Measurements from ENCODE around the gene AP2S1. TPM values are rescaled to one million over a fixed set of nuclear protein-coding genes. Genes with fewer than 3 reads are reported as not detected.
A peak's percentile ranks its signal among the peaks of the same experiment; 100 is the strongest.
"Not testable (repeated sequence)": the region's sequence is repeated elsewhere in the genome, so short reads cannot be mapped to it uniquely, and the experiment has no call there.

Gene AP2S1
- total RNA-seq, 1 donor from 2014 or later: 120 TPM

- FAIRE-seq: no peak
- peak; percentile 91 for TF ChIP-seq CTCF (IDR thresholded peaks at IDR 0.05; ENCODE audit: insufficient read depth, low read length, severe bottlenecking)
- peak overlapping the region; percentile 24 for H3K4me3 ChIP-seq (ENCODE audit: low read depth, low read length)
- DNase-seq (ENCODE audit: low read depth): peak; percentile 85
- H3K27me3 ChIP-seq (ENCODE audit: control insufficient read depth, insufficient read depth, low read length): no peaks in the 10 kb centered on the region
- H3K36me3 ChIP-seq (ENCODE audit: control insufficient read depth, insufficient read depth, low read length): no peaks in the 10 kb centered on the region
Measured at GRCh38 chr19:46856062-46857022, 5.7 kb upstream of the AP2S1 start.

DNA sequence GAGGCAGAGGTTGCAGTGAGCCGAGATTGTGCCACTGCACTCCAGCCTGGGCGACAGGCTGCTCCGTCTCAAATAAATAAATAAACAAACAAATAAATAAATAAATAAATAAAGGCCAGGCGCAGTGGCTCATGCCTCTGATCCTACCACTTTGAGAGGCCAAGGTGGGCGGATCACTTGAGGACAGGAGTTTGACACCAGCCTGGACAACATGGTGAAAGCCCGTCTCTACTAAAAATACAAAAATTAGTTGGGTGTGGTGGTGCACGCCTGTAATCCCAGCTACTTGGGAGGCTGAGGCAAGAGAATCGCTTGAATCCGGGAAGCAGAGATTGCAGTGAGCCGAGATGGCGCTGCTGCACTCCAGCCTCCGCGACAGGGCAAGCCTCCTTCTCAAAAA is 4.1 kb upstream of the AP2S1 start:
- not testable (repeated sequence) for FAIRE-seq; H3K4me3 ChIP-seq (ENCODE audit: low read depth, low read length); DNase-seq (ENCODE audit: low read depth); H3K36me3 ChIP-seq (ENCODE audit: control insufficient read depth, insufficient read depth, low read length); H3K27me3 ChIP-seq (ENCODE audit: control insufficient read depth, insufficient read depth, low read length)

GRCh38 chr19:46852830-46853229 is 2.2 kb upstream of the AP2S1 start:
- FAIRE-seq (no peak), DNase-seq (ENCODE audit: low read depth) (no peak)
- H3K36me3 ChIP-seq (ENCODE audit: control insufficient read depth, insufficient read depth, low read length): no peaks in the 10 kb centered on the region
- H3K4me3 ChIP-seq (ENCODE audit: low read depth, low read length): no peak overlapping the region
- TF ChIP-seq CTCF (IDR thresholded peaks at IDR 0.05; ENCODE audit: insufficient read depth, low read length, severe bottlenecking): no peak
- H3K27me3 ChIP-seq (ENCODE audit: control insufficient read depth, insufficient read depth, low read length): no peaks in the 10 kb centered on the region

DNA sequence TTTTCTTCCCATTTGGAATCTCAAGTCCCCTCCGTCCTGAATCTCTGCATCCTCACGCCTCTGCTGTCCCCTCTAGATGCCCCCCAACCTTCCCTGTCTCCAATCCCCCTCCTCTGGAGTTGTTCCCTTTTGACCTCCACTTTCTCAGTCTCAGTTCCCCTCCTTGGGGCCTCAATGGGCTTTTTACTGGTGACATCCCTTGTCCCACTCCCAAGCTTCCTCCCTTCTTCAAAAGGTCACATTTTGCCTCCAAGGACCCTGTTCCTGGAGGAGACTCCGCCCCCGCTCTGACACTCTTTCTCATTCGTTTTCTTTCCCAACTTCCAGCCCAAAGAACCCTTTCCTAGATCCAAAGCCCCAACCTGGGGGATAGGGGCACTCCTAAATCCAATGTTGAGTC is 1.0 kb downstream of the AP2S1 start:
- no peak for TF ChIP-seq CTCF (IDR thresholded peaks at IDR 0.05; ENCODE audit: insufficient read depth, low read length, severe bottlenecking)
- DNase-seq (ENCODE audit: low read depth): no peak
- H3K27me3 ChIP-seq (ENCODE audit: control insufficient read depth, insufficient read depth, low read length): no peaks in the 10 kb centered on the region
- H3K4me3 ChIP-seq (ENCODE audit: low read depth, low read length): peak overlapping the region; percentile 89
- H3K36me3 ChIP-seq (ENCODE audit: control insufficient read depth, insufficient read depth, low read length): peaks cover 2% of the 10 kb centered on the region
- no peak for FAIRE-seq

DNA sequence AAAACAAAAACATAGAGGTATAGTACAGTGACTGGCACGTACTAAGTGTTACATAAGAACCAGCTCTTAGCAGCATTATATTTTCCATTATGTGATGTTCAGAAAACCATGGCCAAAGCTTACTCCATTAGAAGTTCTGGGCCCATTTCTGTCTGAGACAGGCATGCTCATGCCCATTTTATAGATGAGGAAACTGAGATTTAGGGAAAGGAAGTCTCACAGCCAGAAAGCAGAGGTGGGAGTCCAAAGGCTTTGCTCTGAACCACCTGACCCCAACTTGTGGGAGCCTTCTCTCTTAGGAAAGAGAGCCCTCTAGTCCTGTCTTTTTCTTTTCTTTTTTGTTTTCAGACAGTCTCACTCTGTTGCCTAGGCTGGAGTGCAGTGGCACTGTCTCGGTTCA is 2.3 kb downstream of the AP2S1 start:
- no peak for DNase-seq (ENCODE audit: low read depth)
- no peaks in the 10 kb centered on the region for H3K27me3 ChIP-seq (ENCODE audit: control insufficient read depth, insufficient read depth, low read length)
- TF ChIP-seq CTCF (IDR thresholded peaks at IDR 0.05; ENCODE audit: insufficient read depth, low read length, severe bottlenecking): no peak
- peaks cover 6% of the 10 kb centered on the region for H3K36me3 ChIP-seq (ENCODE audit: control insufficient read depth, insufficient read depth, low read length)
- no peak overlapping the region for H3K4me3 ChIP-seq (ENCODE audit: low read depth, low read length)
- FAIRE-seq: no peak

GRCh38 chr19:46847528-46847927 is 3.1 kb downstream of the AP2S1 start:
- no peak for FAIRE-seq
- Histone ChIP-seq H3K27me3 (ENCODE audit: control insufficient read depth, insufficient read depth, low read length) (no peaks in the 10 kb centered on the region), H3K36me3 (ENCODE audit: control insufficient read depth, insufficient read depth, low read length) (peaks cover 9% of the 10 kb centered on the region), H3K4me3 (ENCODE audit: low read depth, low read length) (no peak overlapping the region)
- no peak for DNase-seq (ENCODE audit: low read depth)
- TF ChIP-seq CTCF (IDR thresholded peaks at IDR 0.05; ENCODE audit: insufficient read depth, low read length, severe bottlenecking): no peak
